ENCODE measurements around the gene SYNDIG1.
A peak's percentile ranks its signal among the peaks of the same experiment; 100 is the strongest.

The SYNDIG1 gene

GRCh38 chr20:24584538-24585356 is 115.3 kb downstream of the SYNDIG1 start:
- H3K36me3 Mint-ChIP-seq = no peaks in the 10 kb centered on the region
- H3K27me3 Mint-ChIP-seq = peaks cover 15 to 17% of the 10 kb centered on the region in 2 donors
- H3K27ac Mint-ChIP-seq = no peak overlapping the region
- ATAC-seq (replicated peaks) = no peak
- H3K4me1 Mint-ChIP-seq = peaks cover 0 to 4% of the 10 kb centered on the region in 2 donors
- H3K4me3 Mint-ChIP-seq = no peak overlapping the region
- peaks cover 0 to 1% of the 10 kb centered on the region in 2 donors for H3K9me3 Mint-ChIP-seq
- no peak for DNase-seq

- Mint-ChIP-seq H3K4me1 (peaks cover 0 to 4% of the 10 kb centered on the region in 2 donors), H3K27ac (no peak overlapping the region), H3K9me3 (peaks cover 0 to 1% of the 10 kb centered on the region in 2 donors), H3K4me3 (no peak overlapping the region), H3K36me3 (no peaks in the 10 kb centered on the region), H3K27me3 (peaks cover 10 to 17% of the 10 kb centered on the region in 2 donors)
- ATAC-seq (replicated peaks) = no peak
- DNase-seq = no peak
Observed at GRCh38 chr20:24585796-24586522, 116.5 kb downstream of the SYNDIG1 start.

GRCh38 chr20:24586523-24586840 is 117.1 kb downstream of the SYNDIG1 start:
- Mint-ChIP-seq H3K27me3 (peaks cover 10 to 16% of the 10 kb centered on the region in 2 donors), H3K4me3 (no peak overlapping the region), H3K9me3 (peaks cover 0 to 1% of the 10 kb centered on the region in 2 donors), H3K36me3 (no peaks in the 10 kb centered on the region), H3K27ac (no peak overlapping the region), H3K4me1 (peaks cover 0 to 4% of the 10 kb centered on the region in 2 donors)
- DNase-seq (no peak), ATAC-seq (replicated peaks) (no peak)

DNA sequence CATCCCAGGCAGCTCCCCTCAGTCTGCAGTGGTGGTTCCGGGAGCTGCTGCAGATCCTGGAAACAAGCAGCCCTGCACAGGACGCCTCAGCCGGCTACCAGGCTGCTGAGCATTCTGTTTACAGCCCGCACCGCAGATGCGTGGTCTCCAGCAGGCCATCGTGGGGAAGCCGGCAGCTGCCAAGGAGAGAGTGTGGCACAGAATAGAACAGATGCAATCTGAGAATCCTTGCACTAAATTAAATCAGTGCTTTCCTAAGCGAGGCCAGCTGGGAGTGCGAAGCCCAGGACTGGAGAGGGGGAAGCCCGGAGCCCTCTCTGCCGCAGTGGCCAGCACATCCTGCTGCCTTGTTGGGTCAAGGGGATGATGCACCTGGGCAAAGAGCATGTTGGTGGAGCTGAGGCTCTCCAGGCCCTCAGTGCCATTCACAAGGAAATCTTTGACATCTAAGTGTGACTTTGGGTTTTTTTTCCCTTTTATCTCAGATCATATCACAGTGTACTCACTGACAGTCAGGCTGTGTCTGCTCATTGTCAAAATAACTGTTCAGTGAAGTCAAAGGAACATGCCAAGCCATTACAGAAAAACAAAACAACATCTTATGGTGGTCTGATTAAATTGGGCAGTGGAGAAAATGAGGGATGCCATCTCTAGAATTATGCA is 118.1 kb downstream of the SYNDIG1 start:
- Mint-ChIP-seq H3K4me3 (no peak overlapping the region), H3K27me3 (peaks cover 6 to 10% of the 10 kb centered on the region in 2 donors), H3K27ac (no peak overlapping the region), H3K36me3 (no peaks in the 10 kb centered on the region), H3K4me1 (peaks cover 0 to 2% of the 10 kb centered on the region in 2 donors), H3K9me3 (no peaks in the 10 kb centered on the region)
- DNase-seq (no peak), ATAC-seq (replicated peaks) (no peak)

- H3K27ac Mint-ChIP-seq = no peak overlapping the region
- no peaks in the 10 kb centered on the region for H3K9me3 Mint-ChIP-seq
- H3K4me3 Mint-ChIP-seq = no peak overlapping the region
- no peaks in the 10 kb centered on the region for H3K36me3 Mint-ChIP-seq
- DNase-seq = no peak
- H3K4me1 Mint-ChIP-seq = peaks cover 0 to 2% of the 10 kb centered on the region in 2 donors
- peaks cover 6 to 10% of the 10 kb centered on the region in 2 donors for H3K27me3 Mint-ChIP-seq
- no peak for ATAC-seq (replicated peaks)
Observed at GRCh38 chr20:24588047-24588635, 118.7 kb downstream of the SYNDIG1 start.

DNA sequence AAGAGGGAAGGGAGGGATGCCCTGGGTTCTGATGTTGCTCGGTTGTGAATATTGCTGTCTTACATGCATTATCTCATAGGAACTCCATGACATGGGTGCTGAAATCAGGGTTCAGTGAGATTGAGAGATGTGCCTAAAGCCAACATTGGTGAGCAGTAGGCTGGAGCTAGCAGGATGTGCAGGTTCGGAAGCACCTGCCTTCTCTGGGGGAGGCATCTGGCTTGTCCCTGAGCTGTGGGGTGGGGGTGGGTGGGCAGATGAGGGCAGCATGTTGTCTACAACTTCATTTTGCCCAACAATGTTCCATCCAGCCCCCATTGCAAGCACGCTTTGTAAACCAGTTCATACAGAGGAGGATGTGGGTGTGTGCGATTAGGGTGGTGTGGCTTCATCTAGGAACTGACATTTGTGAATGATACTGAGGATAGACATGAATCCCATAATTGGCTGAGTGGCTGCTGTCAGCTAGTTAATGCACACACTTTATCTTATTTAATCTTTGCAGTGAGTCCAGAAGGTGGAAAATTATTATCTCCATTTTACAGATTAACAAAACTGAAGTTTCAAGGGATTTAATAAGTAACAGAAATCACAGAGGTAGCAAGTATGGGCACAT is 119.4 kb downstream of the SYNDIG1 start:
- H3K27me3 Mint-ChIP-seq = peaks cover 6 to 10% of the 10 kb centered on the region in 2 donors
- no peak for DNase-seq
- no peaks in the 10 kb centered on the region for H3K36me3 Mint-ChIP-seq
- peaks cover 0 to under 1% of the 10 kb centered on the region in 2 donors for H3K9me3 Mint-ChIP-seq
- H3K4me1 Mint-ChIP-seq = peaks cover 0 to 2% of the 10 kb centered on the region in 2 donors
- ATAC-seq (replicated peaks) = no peak
- no peak overlapping the region for H3K27ac Mint-ChIP-seq
- no peak overlapping the region for H3K4me3 Mint-ChIP-seq

DNA sequence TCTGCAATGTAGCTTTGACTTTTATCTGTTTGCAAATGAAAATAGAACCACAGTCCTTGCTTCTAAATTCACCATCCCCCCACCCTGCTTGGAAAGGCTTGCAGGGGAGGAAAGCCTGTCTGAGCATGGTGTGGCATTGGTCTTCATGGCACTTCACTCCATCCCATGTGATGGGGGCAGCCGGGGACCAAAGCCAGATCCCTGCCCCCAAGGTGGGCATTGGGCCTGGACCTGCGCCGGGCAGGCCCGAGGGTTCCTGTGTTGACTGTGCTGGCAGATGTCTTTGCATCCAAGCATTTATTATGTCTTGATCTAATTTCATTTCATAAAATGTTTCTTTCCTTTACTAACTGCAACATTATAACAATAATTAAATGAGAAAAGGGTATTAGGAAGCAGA is 120.0 kb downstream of the SYNDIG1 start:
- DNase-seq (no peak), ATAC-seq (replicated peaks) (no peak)
- no peak overlapping the region for H3K4me3 Mint-ChIP-seq
- H3K36me3 Mint-ChIP-seq = no peaks in the 10 kb centered on the region
- H3K4me1 Mint-ChIP-seq = peaks cover 0 to 2% of the 10 kb centered on the region in 2 donors
- H3K9me3 Mint-ChIP-seq = peaks cover 0 to 2% of the 10 kb centered on the region in 2 donors
- no peak overlapping the region for H3K27ac Mint-ChIP-seq
- peaks cover 6 to 10% of the 10 kb centered on the region in 2 donors for H3K27me3 Mint-ChIP-seq

DNA sequence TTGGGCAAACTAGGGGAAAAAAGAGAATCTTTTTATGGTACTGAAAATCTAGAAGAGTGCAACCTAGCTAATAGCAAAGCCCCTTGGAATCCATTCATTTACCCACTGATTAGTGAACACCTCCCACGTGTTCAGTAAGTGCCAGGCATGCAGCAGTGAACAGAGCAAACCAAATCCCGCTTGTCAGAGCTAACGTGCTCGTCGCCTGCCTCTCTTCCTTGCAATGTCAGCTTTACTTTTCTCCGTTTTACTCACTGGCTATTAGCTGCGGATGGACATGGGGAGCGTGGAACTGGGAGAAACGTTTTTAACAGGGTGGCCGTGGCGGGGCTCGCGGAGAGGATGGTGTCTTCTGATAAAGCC is 120.4 kb downstream of the SYNDIG1 start:
- Mint-ChIP-seq H3K27me3 (peaks cover 6 to 10% of the 10 kb centered on the region in 2 donors), H3K9me3 (peaks cover 0 to 2% of the 10 kb centered on the region in 2 donors), H3K36me3 (no peaks in the 10 kb centered on the region), H3K4me3 (no peak overlapping the region), H3K27ac (no peak overlapping the region), H3K4me1 (no peaks in the 10 kb centered on the region)
- DNase-seq (no peak), ATAC-seq (replicated peaks) (no peak)

DNA sequence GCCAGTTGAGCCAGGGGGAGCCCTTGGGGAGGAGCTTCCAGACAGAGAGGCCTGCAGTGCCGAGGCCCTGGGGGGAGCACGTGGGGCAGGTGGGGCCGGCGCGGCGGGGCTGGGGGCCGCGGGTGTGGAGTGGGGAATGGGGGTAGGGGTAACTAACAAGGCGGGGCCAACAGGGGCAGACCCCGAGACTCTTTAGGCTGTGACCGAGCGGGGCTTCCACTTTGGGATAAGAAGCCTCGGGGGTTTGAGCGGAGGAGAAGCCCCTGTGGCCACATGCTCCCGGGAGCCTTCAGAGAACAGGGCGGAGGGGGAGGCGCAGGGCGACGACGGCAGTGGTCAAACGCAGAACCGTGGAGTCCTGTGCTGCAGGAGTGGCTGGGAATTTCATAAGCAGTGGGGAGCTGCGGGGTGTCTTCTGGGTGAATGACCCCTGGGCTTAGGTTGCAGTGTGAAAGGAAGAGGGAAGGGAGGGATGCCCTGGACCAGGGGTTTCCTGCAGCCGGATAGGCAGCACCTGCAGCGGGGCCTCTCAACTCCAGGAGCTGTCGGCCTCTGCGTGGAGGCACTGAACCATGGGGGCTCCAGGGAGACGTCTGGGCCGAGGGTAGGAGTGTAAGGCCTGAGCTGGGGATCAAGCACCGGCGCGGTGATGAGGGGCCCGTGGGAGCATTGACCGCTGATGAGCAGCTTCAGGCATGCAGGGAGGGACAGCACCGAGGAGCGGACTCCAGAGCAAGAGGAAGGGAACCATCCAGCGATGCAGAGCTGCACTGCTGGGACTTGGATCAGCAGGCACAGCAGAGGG is 121.0 kb downstream of the SYNDIG1 start:
- peak in 1 of 2 donors; percentile 5 for ATAC-seq (replicated peaks)
- H3K9me3 Mint-ChIP-seq = peaks cover 0 to 2% of the 10 kb centered on the region in 2 donors
- DNase-seq = no peak
- no peak overlapping the region for H3K4me3 Mint-ChIP-seq
- no peak overlapping the region for H3K27ac Mint-ChIP-seq
- H3K36me3 Mint-ChIP-seq = no peaks in the 10 kb centered on the region
- peaks cover 6 to 10% of the 10 kb centered on the region in 2 donors for H3K27me3 Mint-ChIP-seq
- H3K4me1 Mint-ChIP-seq = no peaks in the 10 kb centered on the region

GRCh38 chr20:24597051-24597450 is 127.6 kb downstream of the SYNDIG1 start:
- peaks cover 9 to 19% of the 10 kb centered on the region in 2 donors for H3K9me3 Mint-ChIP-seq
- no peak overlapping the region for H3K4me3 Mint-ChIP-seq
- peaks cover 0 to 4% of the 10 kb centered on the region in 2 donors for H3K36me3 Mint-ChIP-seq
- H3K4me1 Mint-ChIP-seq = no peaks in the 10 kb centered on the region
- peaks cover 9 to 11% of the 10 kb centered on the region in 2 donors for H3K27me3 Mint-ChIP-seq
- no peak for DNase-seq
- H3K27ac Mint-ChIP-seq = no peak overlapping the region
- no peak for ATAC-seq (replicated peaks)

DNA sequence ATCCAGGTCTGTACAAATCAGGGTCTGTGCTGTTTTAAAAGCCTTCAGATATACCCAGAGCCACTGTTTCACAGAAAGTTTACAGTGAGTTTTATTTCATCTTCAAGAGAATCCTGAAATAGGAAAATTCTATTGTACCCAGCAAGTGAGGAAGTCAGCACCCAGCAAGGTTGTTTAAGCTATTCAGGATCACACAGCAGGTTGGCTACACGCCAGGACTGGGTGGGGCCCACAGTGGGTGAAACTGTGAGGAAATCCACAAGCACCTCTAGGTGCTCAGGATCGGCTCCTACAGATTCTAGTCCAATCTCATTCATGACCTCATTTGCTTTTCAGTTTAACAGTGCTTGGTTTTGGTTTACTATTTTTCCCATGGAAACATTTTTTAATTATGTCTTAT is 128.9 kb downstream of the SYNDIG1 start:
- H3K4me1 Mint-ChIP-seq = peaks cover 0 to under 1% of the 10 kb centered on the region in 2 donors
- peaks cover 0 to 4% of the 10 kb centered on the region in 2 donors for H3K36me3 Mint-ChIP-seq
- no peak for DNase-seq
- no peak overlapping the region for H3K27ac Mint-ChIP-seq
- no peak overlapping the region for H3K4me3 Mint-ChIP-seq
- peaks cover 11 to 13% of the 10 kb centered on the region in 2 donors for H3K27me3 Mint-ChIP-seq
- ATAC-seq (replicated peaks) = no peak
- peaks cover 9 to 19% of the 10 kb centered on the region in 2 donors for H3K9me3 Mint-ChIP-seq

GRCh38 chr20:24598996-24599395 is 129.6 kb downstream of the SYNDIG1 start:
- H3K27ac Mint-ChIP-seq = no peak overlapping the region
- H3K9me3 Mint-ChIP-seq = peaks cover 9 to 17% of the 10 kb centered on the region in 2 donors
- H3K4me1 Mint-ChIP-seq = peaks cover 0 to 1% of the 10 kb centered on the region in 2 donors
- no peak for ATAC-seq (replicated peaks)
- DNase-seq = no peak
- H3K4me3 Mint-ChIP-seq = no peak overlapping the region
- H3K36me3 Mint-ChIP-seq = peaks cover 0 to 4% of the 10 kb centered on the region in 2 donors
- H3K27me3 Mint-ChIP-seq = peaks cover 11 to 16% of the 10 kb centered on the region in 2 donors

GRCh38 chr20:24600012-24600411 is 130.6 kb downstream of the SYNDIG1 start:
- DNase-seq (no peak), ATAC-seq (replicated peaks) (no peak)
- Mint-ChIP-seq H3K27me3 (peaks cover 11 to 16% of the 10 kb centered on the region in 2 donors), H3K27ac (no peak overlapping the region), H3K4me1 (peaks cover 0 to 1% of the 10 kb centered on the region in 2 donors), H3K9me3 (peaks cover 9 to 17% of the 10 kb centered on the region in 2 donors), H3K36me3 (peaks cover 0 to 4% of the 10 kb centered on the region in 2 donors), H3K4me3 (no peak overlapping the region)
